NAMALWA (cell line): ENCODE results near the gene TMEM242.

ENCODE experiments used
- DNase-seq: peaks from one replicate; pipeline ENCODE4 v3.0.0-alpha.2; 2015; ENCODE audit warnings: low spot score

Gene TMEM242

DNA sequence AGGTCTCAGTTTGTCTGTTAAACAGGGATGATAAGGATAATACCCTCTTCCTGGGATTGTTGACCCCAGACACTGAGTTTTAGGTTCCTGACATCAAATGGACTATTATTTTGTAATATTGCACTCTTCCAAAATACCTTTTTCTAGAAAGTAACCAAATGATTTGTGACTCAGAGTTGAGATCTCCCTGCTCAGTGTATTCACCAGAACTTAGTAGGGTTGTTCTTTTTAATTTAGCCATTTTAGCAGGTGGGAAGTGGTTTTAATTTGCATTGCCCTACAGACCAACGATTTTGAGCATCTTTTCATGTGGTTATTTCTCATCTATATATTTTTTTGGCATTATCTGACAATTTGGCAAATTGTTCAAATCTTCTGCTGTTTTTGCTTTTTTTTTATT lies 75.1 kb downstream of the TMEM242 start:
- no peak for DNase-seq

DNA sequence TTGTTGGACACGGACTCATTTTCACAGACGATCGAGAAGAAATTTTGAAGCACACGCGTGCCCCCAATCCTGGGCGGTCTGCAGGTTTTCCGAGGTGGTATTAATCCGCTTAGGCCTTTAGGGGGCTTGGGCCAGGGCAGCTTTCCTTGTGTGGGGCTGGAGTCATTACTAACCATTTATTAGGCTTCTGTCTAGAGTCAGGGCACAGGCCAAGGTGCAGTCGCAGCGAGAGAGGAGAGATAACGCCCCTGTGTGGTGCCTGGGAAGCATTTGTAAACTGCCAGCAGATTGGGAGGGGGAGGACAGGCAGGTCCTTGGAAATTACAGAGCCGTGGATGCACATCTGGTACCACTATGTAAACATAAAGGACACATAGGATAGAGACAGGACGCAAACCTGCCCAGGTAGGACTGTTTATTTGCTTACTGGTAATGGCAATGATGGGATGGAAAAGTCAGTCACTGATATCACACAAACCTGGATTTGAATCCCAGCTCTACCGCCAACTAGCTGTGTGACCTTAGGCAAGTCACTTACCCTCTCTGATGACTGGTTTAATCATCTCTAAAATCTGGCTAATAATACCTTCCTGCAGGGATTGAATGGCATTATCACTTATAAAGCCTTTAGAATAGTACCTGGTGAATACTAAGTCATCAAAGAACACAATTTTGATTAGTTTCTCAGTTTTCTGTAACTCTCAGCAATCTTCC lies 76.4 kb downstream of the TMEM242 start:
- no peak for DNase-seq

DNA sequence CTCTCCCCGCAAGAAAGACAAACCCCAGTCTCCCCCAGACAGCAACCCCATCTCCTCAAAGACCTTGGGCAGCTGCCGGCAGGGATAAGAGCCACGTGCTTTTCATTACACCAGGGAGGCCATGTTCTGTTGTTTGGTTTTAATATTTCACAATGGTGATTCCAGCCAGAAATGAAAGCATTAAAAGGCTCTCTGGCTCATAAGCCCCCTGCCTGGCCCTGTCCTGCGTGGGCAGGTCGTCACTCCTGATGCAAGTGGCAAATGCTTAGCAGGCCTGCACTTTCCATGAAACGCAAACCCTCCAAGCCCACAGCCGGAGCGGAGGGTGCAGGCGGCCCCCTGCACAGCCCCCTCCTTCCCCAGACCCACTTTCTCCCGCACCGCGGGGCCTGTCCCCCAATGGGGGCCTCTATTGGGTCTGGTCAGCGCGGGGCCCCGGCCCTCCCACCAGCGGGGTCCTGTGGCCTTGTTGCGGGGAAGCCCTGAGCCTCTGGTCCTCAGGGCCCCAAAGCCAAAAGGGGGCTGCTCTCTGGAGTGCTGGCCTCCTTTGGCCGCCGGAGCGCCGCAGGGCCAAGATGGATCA lies 77.2 kb downstream of the TMEM242 start:
- DNase-seq: no peak

DNA sequence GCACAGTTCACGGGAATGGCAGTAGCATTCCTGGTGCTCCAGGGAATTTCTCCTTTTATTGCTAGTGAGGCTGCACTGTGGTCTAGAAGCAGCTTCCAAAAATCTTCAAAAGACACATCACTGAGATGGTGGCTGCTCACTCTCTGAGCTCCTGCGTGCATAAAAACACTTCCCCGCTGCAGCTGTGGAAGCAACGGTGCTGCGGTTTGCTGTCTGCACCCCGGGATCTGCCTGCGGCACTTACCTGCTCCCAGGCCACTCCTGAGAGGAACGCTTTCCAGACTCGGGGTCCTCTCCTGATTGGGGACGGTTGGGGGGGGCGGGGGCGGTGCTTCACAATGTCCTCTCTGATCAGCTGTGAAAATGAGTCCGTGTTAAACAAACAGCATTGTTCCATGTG lies 77.9 kb downstream of the TMEM242 start:
- no peak for DNase-seq

DNA sequence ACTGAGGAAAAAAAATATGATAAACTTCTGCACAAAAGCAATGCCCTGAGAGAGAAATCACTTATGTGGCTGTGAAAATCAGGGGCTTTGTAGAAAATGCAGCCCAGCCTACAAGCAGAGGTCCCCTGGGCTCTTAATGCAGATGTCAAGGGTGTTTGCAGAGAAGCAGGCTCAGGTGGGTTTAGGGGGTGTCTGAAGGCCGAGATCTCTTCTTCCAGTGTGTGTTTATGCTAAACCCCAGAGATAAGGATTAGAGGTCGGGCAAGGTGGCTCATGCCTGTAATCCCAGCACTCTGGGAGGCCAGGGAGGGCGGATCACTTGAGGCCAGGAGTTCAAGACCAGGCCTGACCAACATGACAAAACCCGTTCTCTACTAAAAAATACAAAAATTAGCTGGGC lies 78.5 kb downstream of the TMEM242 start:
- DNase-seq: no peak

DNA sequence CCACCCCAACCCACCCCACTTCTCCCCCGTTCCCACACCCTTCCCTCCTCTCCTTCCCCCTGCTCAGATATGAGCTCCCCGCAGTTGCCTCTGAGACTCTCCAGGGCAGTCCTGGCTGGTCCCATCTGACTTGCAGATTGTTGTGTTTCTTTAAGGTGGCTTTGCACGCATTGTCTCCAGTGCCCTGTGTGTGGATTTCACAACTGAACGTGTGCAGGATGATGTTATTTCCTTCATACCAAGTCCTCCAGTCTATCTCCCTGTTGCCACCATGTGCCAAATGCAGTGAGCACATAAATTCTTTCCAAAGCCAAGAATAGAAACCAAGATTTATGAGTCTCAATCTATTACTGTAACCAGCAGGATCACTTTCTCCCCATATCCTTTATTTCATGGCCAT lies 79.1 kb downstream of the TMEM242 start:
- DNase-seq: no peak

DNA sequence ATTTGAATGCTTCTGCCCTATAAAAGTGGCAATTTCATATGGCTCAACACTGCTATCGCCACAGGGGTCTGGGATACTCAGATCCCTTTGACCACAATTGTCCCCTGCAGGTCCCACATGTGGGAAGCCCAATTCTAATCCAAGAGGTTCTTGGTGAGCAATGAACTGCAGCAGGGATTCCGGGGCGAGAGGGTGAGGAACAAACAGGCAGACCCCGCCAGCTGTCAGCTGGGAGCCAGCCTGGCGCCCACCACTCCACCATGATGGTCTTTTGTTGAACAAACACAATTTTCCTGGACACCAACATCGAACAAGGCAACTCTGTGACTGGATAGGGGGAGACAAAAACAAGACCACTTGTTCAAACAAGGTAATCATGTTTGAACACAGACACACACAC lies 80.5 kb downstream of the TMEM242 start:
- no peak for DNase-seq

GRCh38 chr6:157240960-157241311 lies 82.4 kb downstream of the TMEM242 start:
- no peak for DNase-seq

GRCh38 chr6:157240059-157240959 lies 83.0 kb downstream of the TMEM242 start:
- no peak for DNase-seq

DNA sequence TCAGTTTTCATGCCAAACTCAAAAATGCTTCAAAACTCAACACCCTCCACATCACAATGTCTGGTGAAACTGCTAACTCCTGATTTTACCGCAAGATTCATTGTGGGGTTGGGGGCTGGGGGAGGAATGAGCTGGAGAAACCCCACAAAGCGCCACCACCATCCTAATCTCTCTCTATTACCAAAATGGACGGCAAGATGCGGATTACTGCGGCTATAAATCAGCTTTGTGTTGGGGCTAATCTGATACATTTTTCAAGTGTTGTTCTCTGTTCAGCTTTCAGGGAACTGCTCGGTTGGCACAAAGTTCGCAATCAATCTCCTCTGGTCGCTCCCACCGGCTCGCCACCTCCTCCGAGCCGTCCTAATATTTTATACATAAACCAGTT lies 83.7 kb downstream of the TMEM242 start:
- no peak for DNase-seq
